Measurements from ENCODE around the gene XPO6. TPM values are rescaled to one million over a fixed set of nuclear protein-coding genes. Genes with fewer than 3 reads are reported as not detected.

Gene XPO6
- total RNA-seq, 3 donors from 2014 or later: 97.6 to 138 (median 114) TPM

DNA sequence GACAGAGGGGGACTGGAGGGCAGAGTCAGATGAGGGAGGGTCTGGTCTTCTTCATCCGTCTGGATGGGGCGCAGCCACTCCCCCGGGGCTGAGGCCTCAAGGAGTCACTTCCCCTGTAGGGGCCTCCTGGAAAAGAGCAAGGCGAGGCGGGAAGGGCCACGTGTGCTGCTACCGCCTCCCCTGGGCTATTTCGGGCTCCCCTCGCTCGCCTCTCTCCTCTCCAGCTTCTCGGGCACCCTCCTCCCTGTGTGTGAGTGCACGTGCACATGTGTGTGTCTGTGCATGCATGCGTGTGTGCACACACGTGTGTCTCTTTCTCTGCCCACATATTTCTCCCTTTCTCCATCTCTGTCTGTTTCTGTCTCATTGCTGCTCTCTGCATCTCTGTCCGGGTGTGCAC lies 158.3 kb downstream of the XPO6 start:
- intact Hi-C loops (cut with DNase I, micrococcal nuclease): no loop called here
- ATAC-seq (no peak), DNase-seq (no peak)
- Histone ChIP-seq H3K36me3 (ENCODE audit: low read depth) (no peaks in the 10 kb centered on the region), H3K9me3 (peaks cover 5% of the 10 kb centered on the region), H3K4me3 (no peak overlapping the region), H3K4me1 (ENCODE audit: low read depth) (no peaks in the 10 kb centered on the region)
- no peak for TF ChIP-seq CTCF (IDR thresholded peaks at IDR 0.05)

GRCh38 chr16:28052274-28053128 lies 159.3 kb downstream of the XPO6 start:
- Histone ChIP-seq H3K36me3 (ENCODE audit: low read depth) (no peaks in the 10 kb centered on the region), H3K4me3 (no peak overlapping the region), H3K9me3 (peaks cover 8% of the 10 kb centered on the region), H3K4me1 (ENCODE audit: low read depth) (no peaks in the 10 kb centered on the region)
- ATAC-seq (no peak), DNase-seq (no peak)
- no peak for TF ChIP-seq CTCF (IDR thresholded peaks at IDR 0.05)
- intact Hi-C loops (cut with DNase I, micrococcal nuclease): no loop called here

DNA sequence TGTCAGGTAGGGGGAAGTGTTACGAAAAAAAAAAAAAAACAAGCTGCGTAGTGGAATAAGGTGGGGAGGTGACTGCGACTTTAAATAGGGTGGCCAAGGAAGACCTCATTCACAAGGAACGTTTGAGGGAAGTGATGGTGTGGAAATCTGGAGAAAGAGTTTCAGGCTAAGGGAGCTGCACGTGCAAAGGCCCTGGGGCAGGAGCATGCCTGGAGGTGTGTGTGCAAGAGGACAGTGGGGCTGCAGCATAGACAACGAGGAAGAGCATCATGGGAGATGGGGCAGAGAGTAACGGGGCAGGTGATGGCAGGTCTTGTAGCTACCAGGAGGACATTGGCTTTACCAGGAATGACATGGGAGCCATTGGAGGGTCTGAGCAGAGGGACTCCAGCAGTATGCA lies 160.3 kb downstream of the XPO6 start:
- Histone ChIP-seq H3K4me3 (no peak overlapping the region), H3K4me1 (ENCODE audit: low read depth) (no peaks in the 10 kb centered on the region), H3K9me3 (peaks cover 8% of the 10 kb centered on the region), H3K36me3 (ENCODE audit: low read depth) (no peaks in the 10 kb centered on the region)
- intact Hi-C loops (cut with DNase I, micrococcal nuclease): no loop called here
- DNase-seq: no peak
- no peak for ATAC-seq
- TF ChIP-seq CTCF (IDR thresholded peaks at IDR 0.05): no peak

Other genes starting within 250 kb of the XPO6 start
- gene GSG1L, start 148.3 kb downstream of the XPO6 start, total RNA-seq: 1 to 10 TPM in 1 of 3 donors, under 1 TPM in 1, not detected in 1; 0.46 to 1.2 TPM
- gene SBK1, start 80.6 kb upstream of the XPO6 start, total RNA-seq: 1 to 10 TPM in 1 of 3 donors, under 1 TPM in 2; 0.28 to 1.8 (median 0.52) TPM
- 1 to 10 TPM in 2 of 3 donors, under 1 TPM in 1; 0.94 to 4.3 (median 1.0) TPM for gene NPIPB6, start 151.5 kb upstream of the XPO6 start, total RNA-seq
- gene EIF3CL, start 191.9 kb upstream of the XPO6 start, total RNA-seq: 100 to 1,000 TPM in 1 of 3 donors, 10 to 100 TPM in 2; 36.5 to 104 (median 52.4) TPM

Data from mucosa of descending colon (tissue), 3 donors.